GM21825 (cell line): ENCODE measurements around the gene JAK2.
"Not testable (repeated sequence)": the region's sequence is repeated elsewhere in the genome, so short reads cannot be mapped to it uniquely, and the experiment has no call there.

Source experiments
- ATAC-seq: cut with Tn5 transposase; IDR thresholded peaks from one replicate; pipeline ENCODE4 v1.9.1; 2021; ENCODE audit warnings: mild to moderate bottlenecking, moderate library complexity; ENCODE audit not compliant: unreplicated experiment

The JAK2 gene

GRCh38 chr9:4980086-4980727, 4.9 kb upstream of the JAK2 start:
- ATAC-seq, result no peak

- no peak for ATAC-seq
Observed at GRCh38 chr9:4982721-4983482, 2.2 kb upstream of the JAK2 start.

- ATAC-seq, result no peak
Observed at GRCh38 chr9:4983601-4984165, 1.4 kb upstream of the JAK2 start.

GRCh38 chr9:4984171-4984620, 876 bp upstream of the JAK2 start:
- ATAC-seq, result peak; percentile 2

GRCh38 chr9:4985386-4986266, 554 bp downstream of the JAK2 start:
- no peak for ATAC-seq

- ATAC-seq, result no peak
Observed at GRCh38 chr9:4986296-4986695, 1.2 kb downstream of the JAK2 start.

GRCh38 chr9:4986783-4987182, 1.7 kb downstream of the JAK2 start:
- ATAC-seq, result no peak

GRCh38 chr9:4987961-4988421, 2.9 kb downstream of the JAK2 start:
- no peak for ATAC-seq

- no peak for ATAC-seq
Observed at GRCh38 chr9:4992872-4993271, 7.8 kb downstream of the JAK2 start.

- no peak for ATAC-seq
Observed at GRCh38 chr9:4994166-4994890, 9.3 kb downstream of the JAK2 start.

- no peak for ATAC-seq
Observed at GRCh38 chr9:4997196-4997595, 12.1 kb downstream of the JAK2 start.

GRCh38 chr9:4997631-4998030, 12.6 kb downstream of the JAK2 start:
- no peak for ATAC-seq

GRCh38 chr9:5002811-5003210, 17.7 kb downstream of the JAK2 start:
- ATAC-seq, result no peak

- no peak for ATAC-seq
Observed at GRCh38 chr9:5004481-5004880, 19.4 kb downstream of the JAK2 start.

GRCh38 chr9:5008202-5008601, 23.1 kb downstream of the JAK2 start:
- ATAC-seq, result no peak

- ATAC-seq, result no peak
Observed at GRCh38 chr9:5013374-5013773, 28.3 kb downstream of the JAK2 start.

- no peak for ATAC-seq
Observed at GRCh38 chr9:5015934-5016333, 30.9 kb downstream of the JAK2 start.

- no peak for ATAC-seq
Observed at GRCh38 chr9:5025416-5025815, 40.3 kb downstream of the JAK2 start.

GRCh38 chr9:5031941-5032340, 46.9 kb downstream of the JAK2 start:
- not testable (repeated sequence) for ATAC-seq

GRCh38 chr9:5040730-5041389, 55.8 kb downstream of the JAK2 start:
- ATAC-seq, result no peak
